GM18526 (cell line): Measurements from ENCODE around the gene DTNBP1.

Experiments
- POLR2A ChIP-seq: IDR thresholded peaks from 3 replicates; pipeline ENCODE4 v1.6.1; 2011; ENCODE audit not compliant: insufficient read length; ENCODE audit errors: extremely low read depth

DTNBP1 gene

DNA sequence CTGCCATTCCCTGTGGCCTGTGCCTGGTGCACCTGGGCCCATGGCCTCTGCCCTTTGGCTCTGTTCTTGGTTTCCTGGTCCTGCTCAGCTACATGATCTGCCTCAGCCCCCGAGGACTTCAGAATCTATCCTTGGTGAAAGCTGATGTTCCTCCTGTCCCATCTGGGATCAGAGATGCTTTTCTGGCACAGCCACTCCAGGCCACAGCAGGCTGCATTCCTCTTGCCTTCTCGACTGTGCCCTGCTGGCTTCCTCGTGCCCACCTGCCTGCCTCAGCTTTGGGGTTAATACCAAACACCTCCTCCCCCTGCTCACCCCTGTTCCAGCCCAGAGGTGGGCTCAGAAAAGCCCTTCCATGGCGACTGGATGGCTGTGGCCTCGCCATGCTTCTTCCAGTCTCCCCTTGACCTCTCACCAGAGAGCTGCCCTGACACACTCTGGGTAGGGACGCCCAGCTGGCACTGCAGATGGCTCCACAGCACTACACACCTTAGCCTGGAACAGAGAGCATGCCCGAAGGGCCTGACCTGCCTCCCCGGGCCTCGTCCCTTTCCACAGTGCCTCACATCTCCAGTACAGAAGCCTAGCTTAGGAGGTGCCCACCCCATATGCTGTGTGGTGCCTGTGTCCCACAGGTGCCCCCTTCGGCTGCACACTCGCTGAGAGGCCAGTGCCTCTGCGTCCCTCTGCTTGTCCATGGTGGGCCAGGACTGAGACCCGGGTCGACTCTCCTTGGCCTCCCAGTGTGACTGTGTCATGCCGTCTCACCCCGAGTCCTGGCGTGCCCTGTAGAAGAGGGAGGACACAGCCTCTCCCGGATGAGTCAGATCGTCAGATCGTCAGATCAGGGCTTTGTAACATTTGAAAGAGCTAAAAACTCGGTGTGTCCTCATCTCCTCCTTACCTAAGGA, 148.8 kb downstream of the DTNBP1 start:
- no peak for TF ChIP-seq POLR2A

GRCh38 chr6:15513131-15513771, 149.6 kb downstream of the DTNBP1 start:
- no peak for TF ChIP-seq POLR2A

- no peak for TF ChIP-seq POLR2A
These were observed 150.1 kb downstream of the DTNBP1 start for GRCh38 chr6:15512721-15513120.

GRCh38 chr6:15512126-15512525, 150.7 kb downstream of the DTNBP1 start:
- no peak for TF ChIP-seq POLR2A

DNA sequence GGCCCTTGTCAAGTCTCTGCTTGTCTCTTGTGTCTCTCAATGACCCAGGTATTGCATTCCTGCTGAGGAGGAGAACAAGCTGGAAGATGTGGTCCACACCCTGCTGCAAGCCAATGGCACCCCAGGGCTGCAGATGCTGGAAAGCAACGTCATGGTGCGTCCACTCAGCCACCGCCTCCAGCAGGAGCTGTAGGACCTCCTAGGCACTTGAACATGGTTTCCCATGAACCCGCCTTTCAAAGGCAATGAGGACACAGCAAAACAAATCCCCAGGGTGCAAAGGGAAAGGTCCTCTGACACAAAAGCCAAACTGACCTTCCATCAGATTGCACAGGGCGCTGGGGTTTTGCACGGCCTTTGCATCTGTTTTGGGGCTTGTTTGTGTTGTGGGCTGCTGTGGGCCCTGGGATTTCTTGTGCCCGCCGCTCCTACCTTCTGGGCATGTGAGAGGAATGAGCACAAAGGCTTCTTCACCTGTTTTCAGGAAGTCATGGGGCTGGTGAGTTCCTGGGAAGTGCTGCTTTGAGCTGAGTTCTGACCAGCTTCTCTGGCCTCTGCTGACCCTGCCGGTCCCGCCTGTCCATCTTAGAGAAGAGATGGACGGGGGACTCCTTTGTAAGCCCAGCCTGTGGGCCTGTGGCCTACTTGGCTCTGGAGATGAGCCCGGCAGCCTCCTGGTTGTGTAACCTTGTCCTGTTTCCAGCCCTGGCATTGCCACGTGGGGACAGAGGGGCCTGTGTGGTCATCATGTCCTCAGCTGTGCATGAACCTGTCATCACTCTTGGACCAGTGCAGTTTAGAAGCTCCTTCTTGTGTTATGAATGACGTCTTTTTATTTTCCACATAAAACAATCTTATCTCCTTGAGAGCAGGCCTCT, 151.3 kb downstream of the DTNBP1 start:
- TF ChIP-seq POLR2A: no peak

- TF ChIP-seq POLR2A: no peak
These were observed 152.1 kb downstream of the DTNBP1 start for GRCh38 chr6:15510536-15511247.

- no peak for TF ChIP-seq POLR2A
These were observed 152.7 kb downstream of the DTNBP1 start for GRCh38 chr6:15510121-15510520.

DNA sequence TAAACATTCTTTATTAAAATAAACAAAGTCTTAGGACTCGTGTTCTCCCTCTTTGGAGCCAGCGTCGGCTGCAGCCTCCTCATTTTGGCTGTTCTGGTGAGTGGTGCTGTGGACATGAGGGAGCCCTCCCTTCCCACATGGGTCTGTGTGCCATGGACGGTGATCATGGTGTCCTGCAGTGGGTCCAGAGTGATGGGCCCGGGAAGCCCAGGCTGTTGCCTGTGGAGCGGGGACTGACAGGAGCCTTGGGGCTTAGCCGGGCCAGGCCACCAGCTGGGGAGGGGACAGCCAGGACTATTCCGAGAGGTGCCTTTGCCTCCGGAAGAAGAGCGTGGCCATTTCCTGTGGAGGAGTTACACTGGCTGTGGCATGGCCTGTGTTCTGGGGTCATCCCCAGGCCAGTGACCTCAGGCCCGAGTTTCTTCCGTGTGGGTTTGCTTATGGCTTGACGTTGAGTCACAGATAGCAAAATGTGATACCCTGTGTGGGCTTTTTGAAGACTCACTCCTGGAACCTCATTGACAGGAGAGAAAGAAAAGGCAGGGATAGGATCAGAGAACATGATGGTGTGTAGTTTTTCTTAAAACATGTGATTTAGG, 153.4 kb downstream of the DTNBP1 start:
- no peak for TF ChIP-seq POLR2A

DNA sequence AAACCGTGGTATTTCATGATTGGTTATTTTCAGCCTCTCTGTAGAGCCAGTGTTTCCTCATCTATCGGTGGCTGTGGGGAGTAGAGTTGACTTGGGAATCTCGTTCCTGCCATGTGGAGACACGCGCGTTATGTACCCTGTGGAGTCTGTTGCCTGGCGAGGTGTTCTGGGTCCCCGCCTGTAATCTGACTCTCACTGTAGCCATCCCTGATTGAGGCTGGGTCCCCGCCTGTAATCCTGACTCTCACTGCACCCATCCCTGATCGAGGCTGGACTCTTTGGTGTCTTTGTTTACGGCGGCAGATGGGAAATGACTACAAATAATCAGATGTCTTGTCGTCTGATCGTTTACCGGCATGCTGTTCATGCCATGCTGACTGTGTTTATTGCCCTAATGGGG, 153.9 kb downstream of the DTNBP1 start:
- no peak for TF ChIP-seq POLR2A

DNA sequence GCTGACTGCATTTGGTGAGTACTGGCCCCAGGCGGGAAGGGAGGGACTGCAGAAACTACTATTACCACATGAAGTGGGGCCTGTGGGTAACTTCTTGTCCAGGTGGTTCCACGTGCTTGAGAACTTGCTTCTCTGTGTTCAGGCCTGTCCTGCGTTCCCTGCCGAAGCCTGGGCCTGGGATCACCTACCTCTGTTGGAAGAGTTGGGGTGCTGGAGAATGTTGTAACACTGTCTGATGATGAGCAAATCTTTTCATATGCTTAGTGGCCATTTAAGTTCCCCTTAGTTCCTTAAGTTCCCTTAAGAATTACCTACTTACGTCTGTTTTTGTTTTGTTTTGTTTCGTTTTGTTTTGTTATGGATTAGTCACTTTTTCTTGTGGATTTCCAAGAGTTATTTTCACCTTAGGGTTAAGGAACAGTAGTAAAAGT, 154.4 kb downstream of the DTNBP1 start:
- no peak for TF ChIP-seq POLR2A

GRCh38 chr6:15507746-15508145, 155.1 kb downstream of the DTNBP1 start:
- no peak for TF ChIP-seq POLR2A

DNA sequence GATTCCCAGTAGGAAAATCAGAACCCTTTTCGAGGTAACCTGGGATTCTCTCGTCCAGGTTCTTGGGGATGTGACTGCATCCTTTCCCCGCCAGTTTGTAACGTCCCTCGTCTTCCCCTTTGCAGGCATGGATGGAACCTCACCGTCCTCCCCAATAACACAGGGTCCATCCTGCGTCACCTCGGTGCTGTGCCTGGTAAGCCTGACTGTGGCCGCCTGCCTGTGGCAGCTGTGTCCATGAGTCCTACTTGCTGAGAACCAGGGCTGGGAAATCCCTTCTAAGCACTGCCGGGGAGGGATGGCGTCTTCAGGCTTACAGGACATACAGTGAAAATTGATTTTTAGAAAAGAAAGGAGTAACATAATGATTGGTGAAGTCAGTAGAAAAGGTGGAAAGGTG, 155.6 kb downstream of the DTNBP1 start:
- no peak for TF ChIP-seq POLR2A

DNA sequence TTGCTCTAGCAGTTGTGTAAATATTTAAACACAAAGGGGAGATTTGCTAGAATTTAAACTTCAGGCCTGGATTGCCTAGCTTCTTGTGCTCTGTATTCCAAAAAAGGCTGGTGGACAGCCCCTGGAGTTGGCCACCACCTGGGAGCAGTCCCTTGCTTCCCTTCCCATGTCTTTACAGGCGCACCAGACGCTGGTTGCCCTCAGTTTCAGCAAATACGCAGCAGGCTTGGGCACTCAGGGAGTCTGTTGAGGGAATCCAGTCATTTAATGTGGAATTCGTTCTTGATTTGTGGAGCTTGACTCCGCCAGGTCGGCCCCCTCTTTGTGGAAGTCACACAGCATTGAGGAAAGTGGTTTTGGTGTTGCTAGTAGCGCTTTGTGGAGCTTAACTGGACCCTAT, 156.8 kb downstream of the DTNBP1 start:
- no peak for TF ChIP-seq POLR2A

DNA sequence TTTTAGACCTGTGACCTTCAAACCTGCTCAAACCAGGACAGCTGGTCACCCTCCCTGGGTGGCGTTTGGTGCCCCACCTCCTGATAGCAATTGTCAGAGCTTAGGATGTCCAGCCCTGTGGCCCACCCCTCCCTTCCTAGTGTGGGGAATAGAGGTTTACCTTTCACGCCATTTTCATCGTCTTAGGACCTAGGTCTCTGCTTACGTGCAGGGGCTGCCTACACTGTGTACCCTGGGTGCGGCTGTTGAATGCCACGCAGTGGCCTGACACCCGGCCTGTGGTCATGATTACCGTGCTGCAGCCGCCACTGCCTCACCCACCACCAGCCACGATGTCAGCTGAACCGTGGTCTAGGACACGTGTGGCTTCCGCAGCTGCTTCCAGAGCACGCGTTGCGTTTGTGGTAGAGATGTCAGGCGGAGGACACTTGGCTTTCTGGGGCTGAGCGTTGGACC, 157.3 kb downstream of the DTNBP1 start:
- no peak for TF ChIP-seq POLR2A
